IPS-20b (cell line): ENCODE results near the gene PAK4.
A peak's percentile ranks its signal among the peaks of the same experiment; 100 is the strongest.

ENCODE experiments used
- H3K27ac ChIP-seq: one replicate; pipeline ENCODE4 v1.5.1; 2013; ENCODE audit warnings: low read length
- H3K27me3 ChIP-seq: 2 replicates; pipeline ENCODE4 v1.6.1; 2013; ENCODE audit warnings: mild to moderate bottlenecking, low read length, inconsistent platforms; ENCODE audit not compliant: insufficient read depth
- H3K36me3 ChIP-seq: 2 replicates; pipeline ENCODE4 v1.6.1; 2013; ENCODE audit warnings: low read depth, mild to moderate bottlenecking, inconsistent platforms, low read length, moderate library complexity; ENCODE audit not compliant: insufficient read depth
- H3K4me1 ChIP-seq: 2 replicates; pipeline ENCODE4 v1.6.1; 2013; ENCODE audit warnings: mild to moderate bottlenecking, control low read depth, inconsistent platforms, low read length, moderate library complexity; ENCODE audit not compliant: insufficient read depth
- H3K4me3 ChIP-seq: 2 replicates; pipeline ENCODE4 v1.5.1; 2013; ENCODE audit warnings: mild to moderate bottlenecking, low read length, inconsistent platforms
- H3K9ac ChIP-seq: 2 replicates; pipeline ENCODE4 v1.6.1; 2013; ENCODE audit warnings: low read depth, mild to moderate bottlenecking, inconsistent platforms, low read length, moderate library complexity
- H3K9me3 ChIP-seq: 2 replicates; pipeline ENCODE4 v1.6.1; 2013; ENCODE audit warnings: mild to moderate bottlenecking, low read depth, low read length, inconsistent platforms; ENCODE audit not compliant: insufficient read depth

The PAK4 gene

DNA sequence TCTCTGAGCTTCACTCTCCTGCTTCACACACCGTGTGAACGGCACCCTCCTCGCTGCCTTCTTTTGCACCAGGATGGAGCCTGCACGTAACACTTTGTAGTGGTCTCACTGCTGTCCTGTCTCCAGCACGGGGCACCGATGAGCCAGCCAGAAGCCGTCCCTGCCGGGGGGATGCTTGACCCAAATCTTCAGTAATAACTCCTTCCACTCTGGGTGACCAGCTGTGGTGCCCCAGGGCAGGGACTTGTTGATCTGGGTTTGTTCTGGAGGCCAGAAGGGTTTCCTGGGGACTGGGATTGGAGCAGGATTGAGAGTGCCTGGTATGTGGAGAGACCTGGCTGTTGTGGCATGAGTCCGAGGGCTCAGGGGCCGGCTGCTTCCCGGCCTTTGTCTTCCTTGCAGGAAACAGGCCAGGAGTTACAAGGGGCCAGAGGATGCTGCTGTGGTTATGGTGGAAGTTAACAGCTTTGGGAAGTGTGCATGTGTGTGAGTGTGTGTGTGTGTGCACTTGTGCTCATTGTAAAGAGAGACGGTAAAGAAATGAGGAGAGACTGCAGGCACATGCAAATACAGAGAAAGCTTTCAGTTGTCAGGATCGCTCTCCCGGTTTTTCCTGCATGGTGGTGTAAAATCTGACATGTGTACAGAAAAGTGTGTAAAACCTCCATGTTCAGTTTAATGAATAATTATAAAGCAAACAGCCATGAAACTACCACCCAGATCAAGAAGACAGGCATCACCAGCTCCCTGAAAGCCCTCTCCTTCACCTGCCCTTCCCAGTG lies 18.9 kb downstream of the PAK4 start:
- Histone ChIP-seq H3K4me3 (no peak overlapping the region), H3K36me3 (no peaks in the 10 kb centered on the region), H3K27ac (no peak overlapping the region), H3K4me1 (peaks cover 42% of the 10 kb centered on the region), H3K9ac (peak overlapping the region; percentile 16; the same call in 1 of the 2 replicates), H3K9me3 (no peaks in the 10 kb centered on the region), H3K27me3 (no peaks in the 10 kb centered on the region)

GRCh38 chr19:39145180-39145953 lies 19.8 kb downstream of the PAK4 start:
- Histone ChIP-seq H3K9me3 (no peaks in the 10 kb centered on the region), H3K9ac (peak overlapping the region; percentile 16; the same call in 1 of the 2 replicates), H3K27me3 (no peaks in the 10 kb centered on the region), H3K4me3 (no peak overlapping the region), H3K27ac (no peak overlapping the region), H3K4me1 (peaks cover 33% of the 10 kb centered on the region), H3K36me3 (no peaks in the 10 kb centered on the region)

GRCh38 chr19:39146091-39146490 lies 20.5 kb downstream of the PAK4 start:
- H3K4me1 ChIP-seq: peaks cover 26% of the 10 kb centered on the region; the same call in 1 of the 2 replicates
- H3K36me3 ChIP-seq: no peaks in the 10 kb centered on the region
- H3K9me3 ChIP-seq: no peaks in the 10 kb centered on the region
- no peaks in the 10 kb centered on the region for H3K27me3 ChIP-seq
- no peak overlapping the region for H3K9ac ChIP-seq
- no peak overlapping the region for H3K27ac ChIP-seq
- H3K4me3 ChIP-seq: no peak overlapping the region

DNA sequence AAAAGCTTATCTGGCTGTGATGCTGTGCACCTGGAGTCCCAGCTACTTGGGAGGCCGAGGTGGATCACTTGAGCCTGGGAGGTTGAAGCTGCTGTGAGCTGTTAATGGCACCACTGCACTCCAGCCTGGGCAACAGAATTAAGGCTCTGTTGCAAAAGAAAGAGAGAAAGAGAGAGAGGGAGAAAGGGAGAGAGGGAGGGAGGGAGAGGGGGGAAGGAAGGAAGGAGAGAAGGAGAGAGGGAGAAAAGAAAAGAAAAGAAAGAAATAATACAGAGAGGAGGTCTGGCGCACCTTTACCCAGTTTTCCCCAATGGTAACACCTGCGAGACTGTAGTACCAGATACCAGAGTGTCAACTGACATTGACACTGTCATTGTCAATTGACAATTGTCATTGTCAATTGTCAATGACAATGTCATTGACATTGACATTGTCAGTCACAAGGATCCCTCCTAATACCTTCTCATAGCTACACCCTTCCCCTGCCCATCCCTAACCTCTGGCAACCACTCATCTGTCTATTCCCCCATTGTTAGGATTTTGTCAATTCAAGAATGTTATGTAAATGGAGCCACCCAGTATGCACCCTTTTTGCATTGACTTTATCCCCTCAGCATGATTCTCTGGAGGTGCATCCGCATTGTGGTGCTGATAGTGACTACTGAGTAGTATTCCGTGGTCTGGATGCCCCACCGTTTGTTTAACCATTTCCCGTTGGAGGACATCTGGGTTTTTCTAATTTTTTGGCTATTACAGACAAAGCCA lies 21.3 kb downstream of the PAK4 start:
- peaks cover 25% of the 10 kb centered on the region; the same call in 1 of the 2 replicates for H3K4me1 ChIP-seq
- peak overlapping the region; percentile 41; the same call in 1 of the 2 replicates for H3K4me3 ChIP-seq
- H3K36me3 ChIP-seq: no peaks in the 10 kb centered on the region
- H3K9me3 ChIP-seq: no peaks in the 10 kb centered on the region
- H3K9ac ChIP-seq: no peak overlapping the region
- no peaks in the 10 kb centered on the region for H3K27me3 ChIP-seq
- H3K27ac ChIP-seq: no peak overlapping the region

DNA sequence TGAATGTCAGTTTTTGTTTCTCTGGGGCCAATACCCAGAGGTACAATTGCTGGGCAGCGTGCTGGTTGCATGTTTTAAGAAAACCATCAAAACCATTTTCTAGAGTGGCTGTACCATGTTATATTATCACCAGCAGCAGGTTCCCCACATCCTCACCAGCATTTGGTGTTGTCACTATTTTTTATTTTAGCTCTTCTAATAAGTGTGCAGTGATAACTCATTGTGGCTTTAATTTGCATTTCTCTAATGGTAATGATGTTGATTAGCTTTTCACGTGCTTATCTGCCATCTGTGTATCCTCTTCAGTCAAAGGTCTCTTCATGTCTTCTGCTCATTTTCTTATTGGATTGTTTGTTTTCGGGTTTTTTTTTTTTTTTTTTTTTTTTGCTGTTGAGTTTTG lies 21.9 kb downstream of the PAK4 start:
- no peak overlapping the region for H3K27ac ChIP-seq
- peak overlapping the region; percentile 41; the same call in 1 of the 2 replicates for H3K4me3 ChIP-seq
- peaks cover 25% of the 10 kb centered on the region; the same call in 1 of the 2 replicates for H3K4me1 ChIP-seq
- no peak overlapping the region for H3K9ac ChIP-seq
- H3K27me3 ChIP-seq: no peaks in the 10 kb centered on the region
- H3K9me3 ChIP-seq: no peaks in the 10 kb centered on the region
- no peaks in the 10 kb centered on the region for H3K36me3 ChIP-seq

DNA sequence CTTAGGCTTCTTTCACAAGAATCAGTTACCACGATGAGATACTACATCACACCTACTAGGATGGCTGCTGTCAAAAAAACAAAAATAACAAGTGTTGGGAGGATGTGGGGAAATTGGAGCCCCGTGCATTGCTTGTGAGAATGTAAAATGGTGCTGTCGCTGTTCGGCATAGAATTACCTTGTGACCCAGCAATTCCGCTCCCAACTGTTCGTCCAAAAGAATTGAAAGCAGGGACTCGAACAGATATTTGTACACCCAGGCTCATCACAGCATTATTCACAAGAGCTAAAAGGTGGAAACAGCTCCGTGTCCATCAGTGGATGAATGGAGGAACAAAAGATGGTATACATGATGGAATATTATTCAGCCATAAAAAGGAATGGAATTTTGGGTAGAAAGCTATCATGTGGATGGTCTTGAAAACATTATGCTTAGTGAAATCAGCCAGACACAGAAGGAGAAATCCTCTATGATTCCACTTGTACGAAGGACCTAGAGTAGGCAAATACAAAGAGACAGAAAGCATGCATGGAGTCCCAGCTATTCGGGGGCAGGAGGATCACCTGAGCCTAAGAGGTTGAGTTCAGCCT lies 23.4 kb downstream of the PAK4 start:
- Histone ChIP-seq H3K27ac (no peak overlapping the region), H3K9me3 (no peaks in the 10 kb centered on the region), H3K4me3 (no peak overlapping the region), H3K27me3 (no peaks in the 10 kb centered on the region), H3K4me1 (peaks cover 24% of the 10 kb centered on the region; the same call in 1 of the 2 replicates), H3K36me3 (no peaks in the 10 kb centered on the region), H3K9ac (no peak overlapping the region)

GRCh38 chr19:39150235-39150634 lies 24.6 kb downstream of the PAK4 start:
- H3K9ac ChIP-seq: no peak overlapping the region
- H3K9me3 ChIP-seq: no peaks in the 10 kb centered on the region
- no peak overlapping the region for H3K4me3 ChIP-seq
- peaks cover 20% of the 10 kb centered on the region for H3K4me1 ChIP-seq
- H3K27ac ChIP-seq: no peak overlapping the region
- H3K27me3 ChIP-seq: no peaks in the 10 kb centered on the region
- H3K36me3 ChIP-seq: no peaks in the 10 kb centered on the region

DNA sequence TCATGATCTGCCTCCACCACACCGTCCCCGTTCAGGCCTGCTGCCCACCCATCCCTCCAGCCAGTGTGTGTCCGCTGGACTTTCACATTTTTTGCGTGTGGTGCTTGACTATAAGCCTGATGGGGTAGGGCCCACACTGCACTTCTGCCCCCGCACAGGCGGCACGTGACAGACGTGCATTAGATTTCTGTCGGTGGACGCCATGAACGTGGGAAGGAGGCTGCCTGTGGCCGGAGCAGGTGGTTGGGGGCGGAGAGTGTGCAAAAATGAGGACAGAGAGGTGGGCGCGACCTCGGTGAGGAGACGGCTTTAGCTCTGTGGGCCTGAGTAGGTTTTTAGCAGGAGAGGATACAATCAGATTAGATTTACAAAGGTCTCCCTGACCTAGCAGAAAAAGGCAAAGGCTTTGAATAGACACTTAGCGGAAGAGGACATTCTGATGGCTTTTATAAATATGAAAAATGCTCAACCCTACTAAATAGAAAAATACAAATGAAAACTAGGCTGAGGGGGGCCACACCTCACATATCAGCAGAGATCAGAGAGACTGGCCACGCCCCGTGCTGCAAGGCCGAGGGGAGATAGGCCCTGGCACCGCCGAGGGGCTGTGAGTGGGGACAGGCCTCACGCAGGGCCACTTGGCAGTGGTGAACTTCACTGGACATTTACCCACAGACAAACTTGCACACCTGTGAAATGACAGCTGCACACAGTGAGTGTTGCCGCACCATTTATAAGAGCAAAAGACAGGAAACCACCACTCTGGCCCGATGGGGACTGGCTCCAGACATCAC lies 25.4 kb downstream of the PAK4 start:
- Histone ChIP-seq H3K27ac (no peak overlapping the region), H3K4me3 (no peak overlapping the region), H3K36me3 (no peaks in the 10 kb centered on the region), H3K27me3 (no peaks in the 10 kb centered on the region), H3K9ac (no peak overlapping the region), H3K9me3 (no peaks in the 10 kb centered on the region), H3K4me1 (peaks cover 16% of the 10 kb centered on the region)

DNA sequence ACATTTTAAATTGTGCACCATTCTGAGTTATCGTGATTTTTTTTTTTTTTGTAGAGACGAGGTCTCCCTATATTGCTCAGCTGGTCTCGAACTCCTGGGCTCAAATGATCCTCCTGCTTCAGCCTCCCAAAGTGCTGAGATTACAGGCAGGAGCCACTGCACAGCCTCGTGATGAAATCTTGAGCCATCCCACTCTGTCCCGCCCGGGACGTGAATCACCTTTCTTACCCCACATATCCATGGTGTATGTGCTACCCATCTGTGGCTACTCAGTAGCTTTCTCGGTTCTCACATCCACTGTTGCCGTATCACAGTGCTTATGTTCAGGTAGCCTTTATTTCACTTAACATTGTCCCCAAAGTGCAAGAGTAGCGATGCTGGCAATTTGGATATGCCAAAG lies 26.5 kb downstream of the PAK4 start:
- Histone ChIP-seq H3K4me1 (peaks cover 8% of the 10 kb centered on the region), H3K9me3 (no peaks in the 10 kb centered on the region), H3K27me3 (no peaks in the 10 kb centered on the region), H3K9ac (no peak overlapping the region), H3K27ac (no peak overlapping the region), H3K36me3 (no peaks in the 10 kb centered on the region), H3K4me3 (no peak overlapping the region)

GRCh38 chr19:39154100-39154628 lies 28.6 kb downstream of the PAK4 start:
- H3K4me3 ChIP-seq: no peak overlapping the region
- H3K36me3 ChIP-seq: no peaks in the 10 kb centered on the region
- H3K27me3 ChIP-seq: no peaks in the 10 kb centered on the region
- H3K9me3 ChIP-seq: no peaks in the 10 kb centered on the region
- H3K27ac ChIP-seq: no peak overlapping the region
- no peak overlapping the region for H3K9ac ChIP-seq
- peaks cover 8% of the 10 kb centered on the region for H3K4me1 ChIP-seq
